ENCODE data around the gene RADIL.

The RADIL gene

GRCh38 chr7:4838626-4839334 is 44.7 kb downstream of the RADIL start:
- FAIRE-seq (no peak), DNase-seq (ENCODE audit: insufficient read length, low spot score) (no peak)
- no peak for TF ChIP-seq CTCF (IDR thresholded peaks at IDR 0.05; ENCODE audit: insufficient read depth, missing control alignments)

GRCh38 chr7:4837803-4838625 is 45.5 kb downstream of the RADIL start:
- DNase-seq (ENCODE audit: insufficient read length, low spot score) (no peak), FAIRE-seq (no peak)
- no peak for TF ChIP-seq CTCF (IDR thresholded peaks at IDR 0.05; ENCODE audit: insufficient read depth, missing control alignments)

- FAIRE-seq (no peak), DNase-seq (ENCODE audit: insufficient read length, low spot score) (no peak)
- no peak for TF ChIP-seq CTCF (IDR thresholded peaks at IDR 0.05; ENCODE audit: insufficient read depth, missing control alignments)
Measured at GRCh38 chr7:4837041-4837802, 46.3 kb downstream of the RADIL start.

GRCh38 chr7:4836206-4836661 is 47.3 kb downstream of the RADIL start:
- TF ChIP-seq CTCF (IDR thresholded peaks at IDR 0.05; ENCODE audit: insufficient read depth, missing control alignments), result no peak
- no peak for DNase-seq (ENCODE audit: insufficient read length, low spot score)
- no peak for FAIRE-seq

GRCh38 chr7:4835398-4836205 is 47.9 kb downstream of the RADIL start:
- no peak for TF ChIP-seq CTCF (IDR thresholded peaks at IDR 0.05; ENCODE audit: insufficient read depth, missing control alignments)
- DNase-seq (ENCODE audit: insufficient read length, low spot score) (no peak), FAIRE-seq (no peak)

GRCh38 chr7:4834601-4835397 is 48.7 kb downstream of the RADIL start:
- no peak for DNase-seq (ENCODE audit: insufficient read length, low spot score)
- no peak for TF ChIP-seq CTCF (IDR thresholded peaks at IDR 0.05; ENCODE audit: insufficient read depth, missing control alignments)
- FAIRE-seq, result no peak
